Gastroesophageal sphincter (tissue), 4 donors: ENCODE data around the gene MSMB. TPM values are rescaled to one million over a fixed set of nuclear protein-coding genes. Genes with fewer than 3 reads are reported as not detected.
A peak's percentile ranks its signal among the peaks of the same experiment; 100 is the strongest.

Source experiments
- ATAC-seq: fragments of 150-250 bp; one replicate; pipeline ENCODE4 v1.9.1; 2016; ENCODE audit warnings: mild to moderate bottlenecking, moderate library complexity
- H3K27ac ChIP-seq, 4 donors: fragments of 200-600 bp; sonication (generic) in 3 of 4; 1 replicate in 3 of 4; 2 replicates in 1 of 4; pipeline ENCODE4 v1.5.1; 2016 to 2019
- H3K27me3 ChIP-seq: fragments of 200-600 bp; sonication (generic); one replicate; pipeline ENCODE4 v1.5.1; 2019
- H3K36me3 ChIP-seq, 2 donors: fragments of 200-600 bp; sonication (generic); one replicate each; pipeline ENCODE4 v1.5.1; 2019; ENCODE audit warnings: control low read depth in 1 of 2
- H3K4me1 ChIP-seq, 3 donors: fragments of 200-600 bp; sonication (generic); 1 replicate in 2 of 3; 2 replicates in 1 of 3; pipeline ENCODE4 v1.5.1; 2016 to 2019; ENCODE audit warnings: control low read depth in 2 of 3
- H3K4me3 ChIP-seq, 2 donors: fragments of 200-600 bp; sonication (generic); one replicate each; pipeline ENCODE4 v1.5.1; 2019; ENCODE audit warnings: mild to moderate bottlenecking in 1 of 2, moderate library complexity in 1 of 2
- H3K9me3 ChIP-seq, 3 donors: fragments of 200-600 bp; sonication (generic); one replicate each; pipeline ENCODE4 v1.5.1; 2017 to 2019; ENCODE audit warnings: control low read depth in 2 of 3
- EP300 ChIP-seq: sonication (generic); formaldehyde crosslinking; IDR thresholded peaks from one replicate; pipeline ENCODE4 v1.6.1; 2017; ENCODE audit warnings: antibody characterized with exemption, mild to moderate bottlenecking
- POLR2A ChIP-seq, 2 donors: fragments of 450-650 bp; IDR thresholded peaks; one replicate each; pipeline ENCODE4 v1.6.1; 2017; ENCODE audit warnings: antibody characterized with exemption in 2 of 2, mild to moderate bottlenecking in 2 of 2, moderate library complexity in 1 of 2
- POLR2AphosphoS5 ChIP-seq: sonication (generic); formaldehyde crosslinking; IDR thresholded peaks from one replicate; pipeline ENCODE4 v1.6.1; 2017; ENCODE audit warnings: antibody characterized with exemption
- WGBS, 2 donors: methylation state at CpG; one replicate each; pipeline ENCODE4 v1.1.5; 2018; ENCODE audit warnings: low coverage in 1 of 2; 5-methylcytosine and 5-hydroxymethylcytosine counted together
- total RNA-seq, 4 donors: library from RNA; depleted of rRNA; stranded (reverse); fragments of >200 nt; gene quantifications; one replicate each; pipeline ENCODE4 v1.1.0, GENCODE V29; 2016
- TF ChIP-seq, protein P1 (sequence below), 4 experiments: fragments of 200-600 bp in 2 of 4; fragments of 450-650 bp in 2 of 4; sonication (generic) in 1 of 4; IDR thresholded peaks; one replicate each; pipeline ENCODE4 v1.5.1; 2017 to 2019; ENCODE audit warnings: antibody characterized with exemption in 4 of 4, mild to moderate bottlenecking in 2 of 4, moderate library complexity in 2 of 4

Gene MSMB
- total RNA-seq, 4 donors from 2014 or later = 5.7 TPM; not detected in 3

DNA sequence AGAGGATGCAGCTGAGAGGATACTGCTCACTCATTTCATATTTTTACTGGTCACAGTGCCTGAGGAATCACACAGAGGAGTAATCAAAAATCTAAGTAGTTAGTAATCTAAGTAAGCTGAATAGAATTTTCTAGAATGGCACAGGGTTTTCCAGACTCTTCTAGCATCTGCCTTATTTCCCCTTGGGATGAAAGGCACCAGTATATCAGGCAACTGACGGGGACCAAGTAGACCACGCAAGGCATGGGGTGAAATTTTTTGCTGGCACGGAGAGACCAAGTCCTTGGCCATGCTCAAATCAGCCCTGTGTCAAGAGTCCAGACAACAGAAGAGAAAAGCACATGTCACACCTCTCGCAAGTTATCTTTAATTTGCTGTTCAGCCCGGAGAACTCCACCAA, 29.9 kb downstream of the MSMB start:
- Histone ChIP-seq H3K4me1 (peaks cover 13 to 66% (median 23%) of the 10 kb centered on the region in 3 donors), H3K36me3 (peaks cover 10 to 51% of the 10 kb centered on the region in 2 donors), H3K4me3 (no peak overlapping the region), H3K9me3 (no peaks in the 10 kb centered on the region), H3K27ac (no peak overlapping the region), H3K27me3 (no peaks in the 10 kb centered on the region)
- WGBS, 2 donors = 94 to 100% methylated on average over 2 to 5 of the region's 5 CpGs
- TF ChIP-seq POLR2A (IDR thresholded peaks at IDR 0.05) (no peak), EP300 (no peak), POLR2AphosphoS5 (no peak)
- TF ChIP-seq, protein P1, sequence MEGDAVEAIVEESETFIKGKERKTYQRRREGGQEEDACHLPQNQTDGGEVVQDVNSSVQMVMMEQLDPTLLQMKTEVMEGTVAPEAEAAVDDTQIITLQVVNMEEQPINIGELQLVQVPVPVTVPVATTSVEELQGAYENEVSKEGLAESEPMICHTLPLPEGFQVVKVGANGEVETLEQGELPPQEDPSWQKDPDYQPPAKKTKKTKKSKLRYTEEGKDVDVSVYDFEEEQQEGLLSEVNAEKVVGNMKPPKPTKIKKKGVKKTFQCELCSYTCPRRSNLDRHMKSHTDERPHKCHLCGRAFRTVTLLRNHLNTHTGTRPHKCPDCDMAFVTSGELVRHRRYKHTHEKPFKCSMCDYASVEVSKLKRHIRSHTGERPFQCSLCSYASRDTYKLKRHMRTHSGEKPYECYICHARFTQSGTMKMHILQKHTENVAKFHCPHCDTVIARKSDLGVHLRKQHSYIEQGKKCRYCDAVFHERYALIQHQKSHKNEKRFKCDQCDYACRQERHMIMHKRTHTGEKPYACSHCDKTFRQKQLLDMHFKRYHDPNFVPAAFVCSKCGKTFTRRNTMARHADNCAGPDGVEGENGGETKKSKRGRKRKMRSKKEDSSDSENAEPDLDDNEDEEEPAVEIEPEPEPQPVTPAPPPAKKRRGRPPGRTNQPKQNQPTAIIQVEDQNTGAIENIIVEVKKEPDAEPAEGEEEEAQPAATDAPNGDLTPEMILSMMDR (IDR thresholded peaks at IDR 0.05) = no peak
- ATAC-seq = no peak

DNA sequence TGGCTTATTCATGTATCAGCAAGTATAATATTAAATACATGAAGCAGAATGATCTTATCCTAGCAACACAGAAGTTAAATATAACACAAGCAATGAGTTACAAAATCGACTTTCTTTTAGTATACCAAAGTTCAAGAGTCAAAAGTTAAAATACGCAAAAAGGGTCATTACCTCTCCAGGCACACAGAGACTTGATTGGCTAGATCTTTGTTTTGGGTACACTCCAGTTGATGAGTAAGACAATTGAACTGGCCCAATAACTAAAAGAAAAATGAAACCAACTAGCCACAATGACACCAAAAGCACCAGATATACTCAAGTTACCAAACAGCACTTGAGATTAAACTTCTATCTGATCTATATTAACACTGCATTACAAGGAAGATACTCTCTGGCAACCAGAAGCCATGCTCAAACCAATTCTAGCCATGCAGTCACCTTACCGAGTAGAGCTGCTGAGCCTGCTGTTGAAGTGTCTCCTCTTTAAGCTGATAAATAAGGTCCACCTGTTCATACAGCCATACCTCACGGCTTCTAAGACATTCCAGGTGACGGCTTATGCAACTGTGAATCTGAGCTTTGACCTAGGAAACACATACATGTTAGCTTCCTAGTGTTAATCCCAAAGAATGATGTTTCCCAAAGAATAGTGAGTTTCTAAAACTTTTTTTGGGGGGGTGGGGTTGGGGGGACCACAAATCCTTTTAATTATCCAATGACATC, 31.2 kb downstream of the MSMB start:
- Histone ChIP-seq H3K4me1 (peaks cover 13 to 52% (median 18%) of the 10 kb centered on the region in 3 donors), H3K27me3 (no peaks in the 10 kb centered on the region), H3K36me3 (peaks cover 14 to 65% of the 10 kb centered on the region in 2 donors), H3K9me3 (no peaks in the 10 kb centered on the region), H3K4me3 (no peak overlapping the region), H3K27ac (no peak overlapping the region)
- no peak for ATAC-seq
- WGBS, 2 donors = 77 to 87% methylated on average over 3 of the region's 5 CpGs
- TF ChIP-seq, protein P1 (IDR thresholded peaks at IDR 0.05) = no peak
- TF ChIP-seq EP300 (no peak), POLR2AphosphoS5 (no peak), POLR2A (IDR thresholded peaks at IDR 0.05) (no peak)

DNA sequence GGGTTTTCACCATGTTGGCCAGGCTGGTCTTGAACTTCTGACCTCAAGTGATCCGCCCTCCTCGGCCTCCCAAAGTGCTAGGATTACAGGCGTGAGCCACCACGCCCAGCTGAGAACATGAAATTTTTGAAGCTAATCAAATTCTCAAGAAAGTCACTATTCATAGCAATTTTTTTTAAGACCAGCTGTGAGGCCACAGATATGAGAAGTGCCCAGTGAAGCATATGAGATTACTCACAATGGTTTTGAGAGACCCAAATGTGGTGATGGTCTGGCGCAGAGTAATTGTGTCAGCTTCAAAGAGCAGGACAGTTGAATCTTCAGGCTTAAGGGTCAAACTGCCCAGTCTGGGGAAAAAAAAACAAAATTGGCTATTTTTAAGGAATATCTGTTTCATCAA, 31.9 kb downstream of the MSMB start:
- WGBS, 2 donors = 87 to 100% methylated on average over 1 to 3 of the region's 5 CpGs
- Histone ChIP-seq H3K9me3 (no peaks in the 10 kb centered on the region), H3K27me3 (no peaks in the 10 kb centered on the region), H3K27ac (no peak overlapping the region), H3K36me3 (peaks cover 17 to 71% of the 10 kb centered on the region in 2 donors), H3K4me3 (no peak overlapping the region), H3K4me1 (peaks cover 13 to 46% (median 14%) of the 10 kb centered on the region in 3 donors)
- TF ChIP-seq POLR2A (IDR thresholded peaks at IDR 0.05) (no peak), POLR2AphosphoS5 (no peak), EP300 (no peak)
- TF ChIP-seq, protein P1 (IDR thresholded peaks at IDR 0.05) = no peak
- no peak for ATAC-seq

DNA sequence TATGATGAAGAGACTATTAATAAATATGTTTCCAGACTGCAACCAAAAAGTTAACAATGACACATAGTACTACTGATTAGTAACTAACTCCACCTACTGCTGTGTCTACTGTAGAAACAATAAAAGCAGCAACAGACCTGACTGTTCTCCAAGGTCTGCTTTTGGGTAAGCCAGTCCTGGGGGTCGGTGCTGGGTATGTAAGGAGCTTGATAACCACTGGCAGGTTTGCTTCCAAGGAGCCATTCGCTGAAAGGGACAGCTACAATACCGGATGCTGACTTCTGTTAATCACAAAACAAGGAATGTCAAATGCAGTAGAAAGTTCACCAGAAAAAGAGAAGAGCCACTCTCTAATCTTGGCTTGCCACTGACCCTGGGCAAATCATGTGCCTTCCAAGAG, 33.3 kb downstream of the MSMB start:
- WGBS, 2 donors = 80 to 88% methylated on average over 2 to 3 of the region's 3 CpGs
- TF ChIP-seq, protein P1 (IDR thresholded peaks at IDR 0.05) = no peak
- TF ChIP-seq POLR2A (IDR thresholded peaks at IDR 0.05) (no peak), EP300 (no peak), POLR2AphosphoS5 (no peak)
- peaks cover 0 to 31% (median 4%) of the 10 kb centered on the region in 3 donors for H3K4me1 ChIP-seq
- H3K9me3 ChIP-seq = no peaks in the 10 kb centered on the region
- H3K27me3 ChIP-seq = no peaks in the 10 kb centered on the region
- no peak overlapping the region for H3K27ac ChIP-seq
- no peak overlapping the region for H3K4me3 ChIP-seq
- peaks cover 21 to 86% of the 10 kb centered on the region in 2 donors for H3K36me3 ChIP-seq
- ATAC-seq = no peak

DNA sequence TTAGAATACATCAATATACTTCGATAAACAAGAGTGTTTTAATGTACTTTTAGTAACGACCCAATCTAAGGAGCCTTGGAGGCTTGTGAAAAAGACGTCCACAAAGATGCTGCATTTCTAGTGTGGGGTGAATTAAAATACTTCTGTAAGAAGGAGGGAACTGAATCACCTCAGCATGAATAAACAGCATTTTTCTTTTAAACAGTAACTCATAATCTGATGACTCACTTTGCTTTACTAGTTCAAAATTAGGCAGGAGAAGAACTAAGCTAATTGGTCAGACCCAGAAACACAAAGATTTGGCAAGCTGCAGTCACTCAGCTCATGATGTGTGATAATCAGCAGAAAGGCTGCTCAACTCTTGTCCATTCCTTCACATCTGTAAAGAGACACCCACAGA, 39.9 kb downstream of the MSMB start:
- Histone ChIP-seq H3K4me1 (peaks cover 0 to 10% (median 0%) of the 10 kb centered on the region in 3 donors), H3K27me3 (no peaks in the 10 kb centered on the region), H3K4me3 (no peak overlapping the region), H3K9me3 (no peaks in the 10 kb centered on the region), H3K36me3 (peaks cover 14 to 100% of the 10 kb centered on the region in 2 donors), H3K27ac (peak overlapping the region in 1 of 4 donors; percentile 5)
- ATAC-seq = no peak
- TF ChIP-seq, protein P1 (IDR thresholded peaks at IDR 0.05) = no peak
- TF ChIP-seq EP300 (no peak), POLR2AphosphoS5 (no peak), POLR2A (IDR thresholded peaks at IDR 0.05) (no peak)
- 50 to 65% methylated on average over 3 of the region's 3 CpGs for WGBS, 2 donors
